ENCODE data around the gene MARVELD1.
"Not testable (repeated sequence)": the region's sequence is repeated elsewhere in the genome, so short reads cannot be mapped to it uniquely, and the experiment has no call there.

MARVELD1 gene

DNA sequence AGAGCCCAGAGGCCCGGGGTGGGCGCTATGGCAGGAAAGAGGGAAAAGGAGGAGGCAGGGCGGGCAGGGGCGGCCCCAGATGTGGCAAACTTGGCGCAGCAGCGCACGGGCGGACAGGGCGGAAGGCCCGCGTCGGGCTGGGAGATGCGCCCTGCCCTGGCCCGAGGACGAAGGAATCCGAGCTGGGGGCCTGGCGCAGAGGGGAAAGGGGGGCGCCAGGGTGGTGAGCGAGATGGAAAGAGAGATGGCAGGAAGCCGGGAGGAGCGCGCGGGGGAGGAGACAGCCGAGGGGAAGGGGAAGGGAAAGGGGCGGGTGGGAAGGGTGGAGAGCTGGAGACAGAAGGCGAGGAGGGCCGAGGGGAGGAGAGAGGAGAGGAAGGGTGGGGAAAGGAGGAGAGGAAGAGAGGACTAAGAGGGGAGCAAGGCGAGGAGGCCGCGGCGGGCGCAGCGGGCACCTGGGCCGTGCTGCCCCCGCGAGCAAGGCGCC, at the start of gene MARVELD1:
TSS of gene MARVELD1 (plus strand) at position 392 of the 487 bp plus-strand sequence. CDS start 147 bp downstream, outside the sequence.
- no peak for DNase-seq

DNA sequence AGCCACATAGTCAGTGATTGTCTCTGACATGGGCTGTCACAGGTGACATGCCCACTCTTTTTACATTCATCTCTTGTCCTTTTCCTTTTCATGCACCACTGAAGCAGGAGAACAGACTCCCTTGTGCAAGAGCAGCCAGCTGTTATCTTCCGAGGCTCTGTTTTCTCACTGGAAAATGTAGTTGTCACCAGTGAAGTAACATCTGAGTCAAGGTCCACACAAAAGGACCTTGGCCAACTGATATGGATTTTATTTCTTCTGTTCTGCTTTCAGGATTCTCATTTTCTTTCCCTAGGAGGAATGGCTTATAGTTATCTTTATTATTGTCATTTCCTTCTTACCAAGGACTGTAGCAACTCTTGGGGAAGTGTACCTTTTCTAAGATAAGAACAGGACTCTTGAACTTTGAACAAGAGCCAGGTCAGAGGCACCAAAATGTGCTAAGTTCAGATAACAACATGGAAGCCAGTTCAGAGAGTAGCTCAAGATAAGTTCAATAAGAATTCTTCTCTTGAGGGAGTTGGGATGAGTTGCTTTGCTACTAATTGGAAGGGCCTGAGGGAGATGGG, 49.2 kb upstream of the MARVELD1 start:
- DNase-seq = no peak

DNA sequence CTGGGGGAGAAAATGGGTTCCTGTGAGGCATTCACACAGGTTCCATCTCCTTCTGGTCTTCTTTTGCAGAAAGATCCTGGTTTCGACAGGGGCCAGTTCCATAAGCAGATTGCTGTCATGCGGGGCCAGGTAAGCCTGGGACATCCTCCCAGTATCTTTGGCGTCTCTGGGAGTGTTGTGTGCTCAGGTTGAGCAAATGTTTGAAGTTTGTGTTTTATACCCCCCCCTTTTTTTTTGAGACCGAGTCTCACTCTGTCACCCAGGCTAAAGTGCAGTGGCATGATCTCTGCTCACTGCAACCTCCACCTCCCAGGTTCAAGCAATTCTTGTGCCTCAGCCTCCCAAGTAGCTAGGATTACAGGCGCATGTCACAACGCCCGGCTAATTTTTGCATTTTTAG, 46.5 kb upstream of the MARVELD1 start:
- no peak for DNase-seq

DNA sequence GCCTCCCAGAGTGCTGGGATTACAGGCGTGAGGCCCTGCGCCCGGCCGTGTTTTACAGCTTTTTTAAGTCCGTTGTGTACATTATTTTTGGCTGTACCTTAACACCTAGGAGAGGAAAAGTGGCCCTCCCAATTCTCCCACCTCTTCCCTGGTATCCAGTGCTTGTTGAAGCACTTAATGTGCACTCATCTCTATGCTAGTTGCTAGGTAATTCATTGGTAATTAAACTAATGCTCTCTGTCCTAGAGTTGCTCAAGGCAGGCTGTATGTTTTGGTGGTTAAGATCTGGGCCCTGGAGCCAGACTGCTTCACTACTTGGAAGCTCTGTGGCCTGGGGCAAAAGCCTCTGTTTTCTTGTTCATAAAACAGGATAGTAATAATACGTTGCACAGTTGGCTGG, 46.1 kb upstream of the MARVELD1 start:
- no peak for DNase-seq

DNA sequence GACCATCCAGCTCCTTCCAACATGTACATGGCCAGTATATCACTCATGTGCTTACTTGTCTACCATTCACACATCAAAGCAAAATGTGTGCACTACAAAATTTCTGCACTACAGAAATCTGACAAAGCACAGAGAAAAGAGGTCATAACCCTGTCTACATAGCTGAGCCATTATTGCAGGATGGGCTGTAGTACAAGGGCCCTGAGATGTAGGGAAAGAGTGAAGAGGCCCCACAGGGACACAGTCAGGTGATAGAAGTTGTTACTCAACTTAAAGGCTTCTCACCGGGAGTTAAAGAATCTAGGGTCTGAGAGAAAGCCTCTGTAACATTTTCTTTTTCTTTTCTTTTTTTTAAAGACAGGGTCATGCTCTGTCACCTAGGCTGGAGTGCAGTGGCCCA, 44.0 kb upstream of the MARVELD1 start:
- no peak for DNase-seq

GRCh38 chr10:97673736-97674525, 39.6 kb upstream of the MARVELD1 start:
- no peak for DNase-seq

- DNase-seq = no peak
Measured at GRCh38 chr10:97675222-97675621, 38.3 kb upstream of the MARVELD1 start.

- peak; percentile 24 for DNase-seq
Measured at GRCh38 chr10:97676770-97677581, 36.6 kb upstream of the MARVELD1 start.

GRCh38 chr10:97679594-97679993, 33.9 kb upstream of the MARVELD1 start:
- no peak for DNase-seq

GRCh38 chr10:97682042-97682441, 31.5 kb upstream of the MARVELD1 start:
- DNase-seq = no peak

DNA sequence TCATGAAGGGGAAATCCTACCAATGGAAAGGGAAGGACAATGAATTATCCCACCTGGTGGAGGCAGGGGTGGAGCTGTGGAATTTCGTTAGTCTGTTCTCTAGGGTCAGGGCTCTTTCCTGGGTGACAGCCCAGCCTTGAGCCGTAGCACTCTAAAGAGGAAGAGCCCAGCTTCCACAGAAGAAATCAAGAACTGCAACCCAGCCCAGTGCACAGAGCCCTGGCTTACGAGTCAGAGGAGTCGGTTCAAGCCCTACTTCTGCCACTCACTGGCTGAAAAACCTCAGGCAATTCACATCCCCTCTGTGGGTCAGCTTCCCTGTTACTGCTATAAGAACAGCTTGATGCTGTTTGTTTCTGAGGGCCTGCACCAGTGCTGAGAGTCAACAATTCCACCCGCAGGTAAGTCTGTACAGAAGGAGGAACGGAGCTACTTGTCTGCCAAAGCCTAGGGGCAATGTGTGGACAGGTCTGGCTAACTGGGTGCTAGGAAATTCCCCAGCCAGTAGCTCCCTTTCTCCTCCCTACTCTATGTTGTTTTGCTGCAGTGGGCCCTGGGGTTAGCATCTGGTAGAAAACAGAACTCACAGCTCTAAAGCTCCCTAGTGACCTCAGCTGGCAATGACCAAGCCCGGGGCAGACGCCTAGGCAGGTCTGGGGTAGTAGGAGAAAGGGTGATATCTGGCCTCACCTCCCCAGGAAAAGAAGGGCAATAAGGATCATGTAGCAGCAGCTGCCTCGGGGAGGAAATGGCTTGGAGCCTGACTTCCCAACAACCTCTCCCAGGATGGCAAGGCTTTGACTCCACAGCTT, 29.8 kb upstream of the MARVELD1 start:
- no peak for DNase-seq

GRCh38 chr10:97684368-97684713, 29.2 kb upstream of the MARVELD1 start:
- not testable (repeated sequence) for DNase-seq

GRCh38 chr10:97684866-97685394, 28.6 kb upstream of the MARVELD1 start:
- DNase-seq = no peak

DNA sequence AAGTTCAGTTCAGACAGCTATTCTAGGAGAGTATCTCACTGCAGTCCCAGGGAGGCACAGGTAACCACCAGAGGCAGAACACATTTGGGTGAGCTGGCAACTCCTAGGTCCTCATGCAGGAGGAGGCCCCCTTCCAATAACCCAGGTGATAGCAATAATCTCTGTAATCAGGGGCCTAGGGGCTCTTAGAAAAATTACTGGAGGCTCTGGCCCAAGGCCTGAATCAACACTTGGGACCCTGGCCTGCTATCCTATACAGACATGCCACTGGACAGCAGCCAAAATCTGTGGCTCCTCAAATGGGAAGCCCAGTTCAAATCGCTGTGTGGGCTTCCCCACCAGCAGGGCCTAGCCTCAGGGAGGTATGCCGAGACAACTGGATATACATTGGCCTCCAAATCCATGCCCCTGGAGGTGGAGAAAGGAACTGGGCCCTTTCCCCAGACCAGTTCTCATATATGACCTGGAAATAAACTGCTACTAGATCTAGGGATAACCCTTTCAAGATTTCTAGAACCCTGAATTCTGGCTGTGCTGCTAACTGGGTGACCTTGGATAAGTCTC, 28.1 kb upstream of the MARVELD1 start:
- no peak for DNase-seq

- no peak for DNase-seq
Measured at GRCh38 chr10:97686301-97686961, 27.1 kb upstream of the MARVELD1 start.

DNA sequence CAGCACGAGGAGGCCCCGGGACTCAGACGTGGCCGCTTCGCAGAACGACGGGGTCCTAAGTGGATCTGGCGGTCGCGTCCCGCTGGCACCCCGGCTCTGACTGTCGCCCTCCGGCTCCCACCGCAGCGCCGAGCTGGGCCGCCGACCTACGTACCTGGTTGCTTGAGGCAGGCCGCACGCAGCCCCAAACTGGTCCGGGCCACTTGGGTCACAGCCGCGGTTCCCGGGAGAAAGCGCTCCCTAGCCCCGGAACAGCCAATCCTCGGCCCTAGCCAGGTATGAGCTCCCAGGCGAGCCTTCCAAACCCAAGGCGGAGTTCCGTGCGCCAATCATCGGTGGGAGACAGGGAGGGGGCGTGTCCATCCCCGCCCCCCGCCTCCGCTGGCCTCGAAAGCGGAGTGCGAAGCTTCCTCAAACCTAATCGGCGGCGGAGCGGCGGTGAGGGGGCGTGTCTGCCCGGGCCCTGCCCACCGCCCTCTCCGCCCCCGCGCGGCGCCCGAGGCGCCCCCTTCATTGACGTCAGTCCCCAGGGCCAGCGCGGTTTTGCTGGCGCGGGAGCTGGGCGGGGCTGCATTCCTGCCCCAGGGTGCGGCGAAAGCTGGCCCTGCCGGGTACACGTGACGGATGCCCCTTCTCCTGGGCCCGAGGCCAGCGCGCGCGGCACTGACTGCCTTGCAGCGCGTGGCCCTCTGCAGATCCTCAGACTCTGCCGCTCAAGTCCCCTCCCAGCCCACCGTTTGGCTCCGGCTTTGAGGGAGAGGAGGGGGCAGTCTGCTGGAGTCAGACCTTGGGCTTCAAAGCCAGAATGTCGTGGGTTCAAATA, 26.4 kb upstream of the MARVELD1 start, which contains the start of gene AVPI1:
TSS of gene AVPI1 (minus strand) at position 280 of the 823 bp plus-strand sequence. CDS start 7,336 bp downstream, outside the sequence.
- DNase-seq = peak; percentile 97

DNA sequence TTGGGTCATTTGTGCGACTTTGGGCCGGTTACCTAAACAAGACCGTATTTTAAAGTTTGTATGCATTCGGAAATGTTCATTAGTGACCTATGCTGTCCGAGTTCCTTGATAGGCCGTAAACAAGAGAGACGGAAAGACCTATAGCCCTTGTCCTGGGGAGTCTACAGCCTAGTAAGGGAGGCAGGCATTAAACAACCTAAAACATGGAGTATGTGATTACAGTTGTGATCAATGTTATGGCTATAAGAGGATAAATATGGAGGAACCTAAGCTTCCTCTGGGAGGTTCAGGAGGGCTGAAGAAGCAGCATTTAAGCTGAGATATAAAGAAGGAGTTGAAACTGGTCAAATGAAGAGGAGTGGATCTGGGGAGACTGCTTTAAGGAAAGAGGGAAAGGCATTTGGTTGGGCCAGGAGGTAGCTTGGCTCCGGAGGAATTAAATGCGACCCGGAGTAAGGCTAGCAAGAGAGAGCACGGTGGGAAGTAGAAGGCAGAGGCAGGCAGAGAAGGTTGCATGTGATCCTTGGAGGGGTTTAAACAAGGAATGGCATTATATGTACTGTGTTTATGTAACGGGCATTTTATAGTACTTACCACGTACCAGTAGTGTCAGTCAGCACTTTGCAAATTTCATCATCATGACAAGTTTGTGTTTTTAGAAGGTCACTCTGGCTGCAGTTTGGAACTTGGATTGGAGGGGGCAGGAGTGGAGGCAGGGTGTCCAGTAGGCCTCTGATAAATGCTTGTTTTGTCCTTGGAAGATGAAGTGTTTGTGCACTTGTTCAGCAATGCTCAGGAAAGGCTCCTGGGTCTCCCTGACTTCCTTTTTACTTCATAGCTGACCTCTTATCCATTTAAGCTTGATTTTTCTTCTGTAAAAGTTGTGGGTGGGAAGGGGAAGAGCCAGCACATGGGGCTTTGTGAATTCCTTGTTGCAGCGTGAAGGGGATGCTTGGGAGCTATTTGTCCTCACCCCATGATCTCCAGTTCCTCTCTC, 25.4 kb upstream of the MARVELD1 start:
- DNase-seq = no peak

- DNase-seq = no peak
Measured at GRCh38 chr10:97689559-97690020, 23.9 kb upstream of the MARVELD1 start.

DNA sequence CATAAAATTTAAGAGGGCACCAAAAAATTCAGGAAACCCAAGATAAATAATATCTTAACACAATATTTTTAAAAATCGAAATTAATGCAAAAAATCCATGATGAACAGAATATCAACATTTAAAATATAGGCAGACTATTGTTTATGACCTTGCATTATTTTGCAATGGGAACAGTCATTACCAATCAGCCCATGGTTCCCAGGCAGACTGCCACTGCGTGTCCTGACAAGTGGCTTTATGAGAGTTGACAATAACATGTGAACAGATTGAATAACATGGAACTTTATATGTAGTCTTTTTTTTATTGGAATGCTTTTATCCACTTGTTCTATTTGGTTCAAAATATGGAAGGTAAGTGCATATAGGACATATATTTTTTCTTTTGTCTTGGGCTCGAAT, 23.4 kb upstream of the MARVELD1 start:
- no peak for DNase-seq
